ENCODE measurements around the gene MAD1L1. TPM values are rescaled to one million over a fixed set of nuclear protein-coding genes. Genes with fewer than 3 reads are reported as not detected.

Gene MAD1L1
- total and polyA plus RNA-seq, 2 of the 8 experiments (the other 6 are each of a cell fraction or from before 2014, with no cell fraction given): 40.4 to 44.6 TPM

- TF ChIP-seq MAFK (IDR thresholded peaks at IDR 0.05; ENCODE audit: low read depth, low read length) (no peak), RBBP5 (IDR thresholded peaks at IDR 0.05; ENCODE audit: borderline replicate concordance, low read depth, low read length) (no peak), NANOG (IDR thresholded peaks at IDR 0.05; ENCODE audit: insufficient read depth, low read depth, low read length, poor library complexity, severe bottlenecking) (no peak), CEBPB (IDR thresholded peaks at IDR 0.05; ENCODE audit: low read depth, low read length) (no peak)
- TF ChIP-seq, protein P1, sequence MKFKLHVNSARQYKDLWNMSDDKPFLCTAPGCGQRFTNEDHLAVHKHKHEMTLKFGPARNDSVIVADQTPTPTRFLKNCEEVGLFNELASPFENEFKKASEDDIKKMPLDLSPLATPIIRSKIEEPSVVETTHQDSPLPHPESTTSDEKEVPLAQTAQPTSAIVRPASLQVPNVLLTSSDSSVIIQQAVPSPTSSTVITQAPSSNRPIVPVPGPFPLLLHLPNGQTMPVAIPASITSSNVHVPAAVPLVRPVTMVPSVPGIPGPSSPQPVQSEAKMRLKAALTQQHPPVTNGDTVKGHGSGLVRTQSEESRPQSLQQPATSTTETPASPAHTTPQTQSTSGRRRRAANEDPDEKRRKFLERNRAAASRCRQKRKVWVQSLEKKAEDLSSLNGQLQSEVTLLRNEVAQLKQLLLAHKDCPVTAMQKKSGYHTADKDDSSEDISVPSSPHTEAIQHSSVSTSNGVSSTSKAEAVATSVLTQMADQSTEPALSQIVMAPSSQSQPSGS (IDR thresholded peaks at IDR 0.05; ENCODE audit: low read length): no peak
Measured at GRCh38 chr7:1893036-1893435, 339.7 kb downstream of the MAD1L1 start (continued).
